ENCODE measurements around the gene GABARAPL1.

GRCh38 chr12:10191865-10192264, 20.8 kb upstream of the GABARAPL1 start:
- TF ChIP-seq CTCF (IDR thresholded peaks at IDR 0.05) (no peak), POLR2A (IDR thresholded peaks at IDR 0.05) (no peak)

Measured in thyroid gland (tissue), 4 donors.